PC-9 (cell line): ENCODE results near the gene DUSP6. TPM values are rescaled to one million over a fixed set of nuclear protein-coding genes. Genes with fewer than 3 reads are reported as not detected.

Source experiments
- BruUV-seq: library from RNA; stranded (reverse); fragments of 400-500 nt; replicated peaks from 2 replicates; lab custom pipeline; 2021; lab: Mats Ljungman, UMichigan
- CTCF ChIA-PET: fragments of 300-600 bp; sonication (Branson Sonifier 250); formaldehyde crosslinking; loops from one replicate; lab custom pipeline; 2022; ENCODE audit warnings: antibody characterized with exemption; lab: Charles Lee
- POLR2A ChIA-PET: fragments of 300-600 bp; sonication (Branson Sonifier 250); formaldehyde crosslinking; loops from one replicate; lab custom pipeline; 2022; ENCODE audit warnings: antibody characterized with exemption; ENCODE audit not compliant: unreplicated experiment; lab: Charles Lee
- DNase-seq, 2 experiments: peaks; one replicate each; pipeline versions ENCODE4 v3.0.0 to v3.0.0-alpha.2; 2015 to 2022; ENCODE audit warnings: mixed read lengths in 1 of 2
- H2AFZ ChIP-seq: fragments of 200-600 bp; sonication (generic); 2 replicates; pipeline ENCODE4 v1.8.1; 2017; ENCODE audit warnings: antibody characterized with exemption
- H3F3A ChIP-seq: fragments of 200-600 bp; sonication (generic); 2 replicates; pipeline ENCODE4 v1.8.1; 2017; ENCODE audit warnings: antibody characterized with exemption, mild to moderate bottlenecking, low read depth; ENCODE audit not compliant: insufficient read depth
- H3K27ac ChIP-seq: fragments of 200-600 bp; sonication (generic); 2 replicates; pipeline ENCODE4 v1.6.1; 2016; ENCODE audit warnings: mixed run types
- H3K27me3 ChIP-seq: fragments of 200-600 bp; sonication (generic); 2 replicates; pipeline ENCODE4 v1.6.1; 2016; ENCODE audit warnings: low read depth, mixed run types; ENCODE audit not compliant: insufficient read depth
- H3K36me3 ChIP-seq: fragments of 200-600 bp; sonication (generic); 2 replicates; pipeline ENCODE4 v1.6.1; 2016; ENCODE audit warnings: low read depth, mixed run types
- H3K4me1 ChIP-seq: fragments of 200-600 bp; sonication (generic); replicated peaks from 2 replicates; pipeline ENCODE4 v1.6.1; 2016; ENCODE audit warnings: mixed run types; ENCODE audit not compliant: insufficient read depth
- H3K4me2 ChIP-seq: fragments of 200-600 bp; sonication (generic); 2 replicates; pipeline ENCODE4 v1.6.1; 2017; ENCODE audit warnings: mixed run types
- H3K4me3 ChIP-seq: fragments of 200-600 bp; sonication (generic); 2 replicates; pipeline ENCODE4 v1.6.1; 2016; ENCODE audit warnings: mixed run types
- H3K79me2 ChIP-seq: fragments of 200-600 bp; sonication (generic); 2 replicates; pipeline ENCODE4 v1.6.1; 2017; ENCODE audit warnings: low read depth, mixed run types
- H3K9me2 ChIP-seq: fragments of 200-600 bp; sonication (generic); 2 replicates; pipeline ENCODE4 v1.8.1; 2017; ENCODE audit warnings: mild to moderate bottlenecking; ENCODE audit not compliant: insufficient read depth
- H3K9me3 ChIP-seq: fragments of 200-600 bp; sonication (generic); 2 replicates; pipeline ENCODE4 v1.8.1; 2016; ENCODE audit warnings: low read depth; ENCODE audit not compliant: insufficient read depth
- H4K20me1 ChIP-seq: fragments of 200-600 bp; sonication (generic); 2 replicates; pipeline ENCODE4 v1.8.1; 2017; ENCODE audit not compliant: insufficient read depth
- CTCF ChIP-seq: fragments of 200-600 bp; sonication (generic); conservative IDR thresholded peaks from 2 replicates; pipeline ENCODE4 v1.6.1; 2017; ENCODE audit warnings: mixed run types, antibody characterized with exemption, mild to moderate bottlenecking, moderate library complexity
- EZH2 ChIP-seq: fragments of 200-600 bp; sonication (generic); IDR thresholded peaks from 2 replicates; pipeline ENCODE4 v1.8.0; 2017; ENCODE audit warnings: antibody characterized with exemption, low read depth
- intact Hi-C: fragments of 100-400 bp; cut with micrococcal nuclease; formaldehyde crosslinking; loops from one replicate; pipeline ENCODE4 v1.10.0; 2022; ENCODE audit not compliant: unreplicated experiment
- total RNA-seq: library from RNA; stranded (reverse); gene quantifications from 2 replicates; pipeline ENCODE4 v1.2.3, GENCODE V29; 2021

The DUSP6 gene
- total RNA-seq, 1 experiment from 2014 or later: 14.1 TPM

- H3K36me3 ChIP-seq: no peaks in the 10 kb centered on the region
- H3K9me3 ChIP-seq: no peaks in the 10 kb centered on the region
- H3K27ac ChIP-seq: no peak overlapping the region
- H3K27me3 ChIP-seq: no peaks in the 10 kb centered on the region
- H2AFZ ChIP-seq: no peak overlapping the region
- ChIA-PET POLR2A (no interaction called here), CTCF (no interaction called here)
- peak overlapping the region; percentile 53; the same call in 1 of the 2 replicates for H3K4me2 ChIP-seq
- no TSS peak for BruUV-seq
- intact Hi-C loops: no loop called here
- no peaks in the 10 kb centered on the region for H3K9me2 ChIP-seq
- H4K20me1 ChIP-seq: no peaks in the 10 kb centered on the region
- DNase-seq: no peak
- H3K79me2 ChIP-seq: no peaks in the 10 kb centered on the region
- no peak overlapping the region for H3K4me3 ChIP-seq
- H3K4me1 ChIP-seq: peaks cover 33% of the 10 kb centered on the region
- TF ChIP-seq CTCF: no peak
- no peak for TF ChIP-seq EZH2
- peaks cover 11% of the 10 kb centered on the region; the same call in 1 of the 2 replicates for H3F3A ChIP-seq
These were observed 31.1 kb upstream of the DUSP6 start for GRCh38 chr12:89383235-89384049.

GRCh38 chr12:89382328-89382727 lies 30.0 kb upstream of the DUSP6 start:
- 0 out of 2 replicates have a peak, but pooled peaks cover 5% of the 10 kb centered on the region for H3K9me2 ChIP-seq
- no peaks in the 10 kb centered on the region for H4K20me1 ChIP-seq
- H3K27me3 ChIP-seq: no peaks in the 10 kb centered on the region
- no peak overlapping the region for H3K27ac ChIP-seq
- TF ChIP-seq EZH2: no peak
- no peak for TF ChIP-seq CTCF
- peaks cover 11% of the 10 kb centered on the region; the same call in 1 of the 2 replicates for H3F3A ChIP-seq
- no peak overlapping the region for H2AFZ ChIP-seq
- POLR2A ChIA-PET: no interaction called here
- H3K79me2 ChIP-seq: no peaks in the 10 kb centered on the region
- no peak overlapping the region for H3K4me2 ChIP-seq
- DNase-seq: no peak
- no peaks in the 10 kb centered on the region for H3K9me3 ChIP-seq
- no TSS peak for BruUV-seq
- CTCF ChIA-PET: no interaction called here
- no peaks in the 10 kb centered on the region for H3K36me3 ChIP-seq
- H3K4me1 ChIP-seq: peaks cover 33% of the 10 kb centered on the region
- no peak overlapping the region for H3K4me3 ChIP-seq
- intact Hi-C loops: no loop called here

GRCh38 chr12:89379839-89380467 lies 27.7 kb upstream of the DUSP6 start:
- Histone ChIP-seq H3K27ac (no peak overlapping the region), H3K4me3 (no peak overlapping the region), H3K4me1 (peaks cover 20% of the 10 kb centered on the region), H3K9me2 (0 out of 2 replicates have a peak, but pooled peaks cover 5% of the 10 kb centered on the region), H3F3A (peaks cover 11% of the 10 kb centered on the region; the same call in 1 of the 2 replicates), H3K36me3 (no peaks in the 10 kb centered on the region), H3K9me3 (no peaks in the 10 kb centered on the region; the same call in 1 of the 2 replicates), H4K20me1 (no peaks in the 10 kb centered on the region), H3K4me2 (no peak overlapping the region), H3K79me2 (no peaks in the 10 kb centered on the region), H3K27me3 (no peaks in the 10 kb centered on the region), H2AFZ (no peak overlapping the region)
- POLR2A ChIA-PET: no interaction called here
- intact Hi-C loops: no loop called here
- TF ChIP-seq CTCF (no peak), EZH2 (no peak)
- no TSS peak for BruUV-seq
- CTCF ChIA-PET: no interaction called here
- DNase-seq: no peak
